Measurements from ENCODE around the gene FAF2.

Gene FAF2

GRCh38 chr5:176536902-176537553, 88.8 kb downstream of the FAF2 start, which contains the start of gene RNF44:
Gene RNF44, minus strand, starts transcription at chr5:176537402. Its CDS starts 4,930 bp downstream, at chr5:176532472.
- peak; percentile 97 to 98 for DNase-seq (ENCODE audit: low read depth in 2 of 2)
- H3K4me3 ChIP-seq (replicated peaks in 1 of 2; ENCODE audit: low read depth in 2 of 2, low read length in 2 of 2) = peak within 1 kb of the TSS; percentile 84 to 95
- TF ChIP-seq CTCF (IDR thresholded peaks at IDR 0.05; ENCODE audit: low read depth, low read length) = no peak

DNA sequence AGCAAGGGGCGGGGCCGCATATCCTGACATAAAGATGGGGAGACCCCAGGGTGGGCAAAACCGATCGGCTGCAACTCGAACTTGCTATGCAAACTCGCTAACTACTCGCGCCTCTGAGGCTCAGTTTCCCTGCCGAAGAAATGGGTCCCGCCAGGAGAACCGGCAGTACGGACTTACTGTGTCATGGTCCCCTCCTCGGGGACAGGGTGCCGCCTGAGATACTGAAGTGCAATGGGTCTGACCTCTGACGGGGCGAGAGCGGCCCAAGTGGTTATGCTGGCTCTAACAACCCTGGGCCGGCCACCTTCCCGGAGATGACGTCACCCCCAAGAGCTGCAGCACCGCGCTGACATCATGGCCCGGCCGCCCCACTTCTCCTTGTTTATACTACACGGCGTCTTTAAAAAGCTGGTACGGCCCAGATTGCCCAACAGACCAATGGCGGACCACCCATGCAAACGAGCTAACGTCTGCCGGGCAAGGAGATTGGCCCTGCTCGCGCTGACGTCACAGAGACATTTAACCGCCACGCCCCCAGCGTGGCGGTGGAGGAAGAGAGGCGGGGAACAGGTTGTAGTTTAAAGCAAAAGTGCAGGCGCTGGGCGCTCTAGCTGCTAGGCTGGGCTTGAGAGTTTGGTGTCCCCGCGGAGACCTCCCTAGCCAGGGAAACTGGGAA, 89.5 kb downstream of the FAF2 start:
- peak; percentile 100 for DNase-seq (ENCODE audit: low read depth in 2 of 2)
- H3K4me3 ChIP-seq (replicated peaks in 1 of 2; ENCODE audit: low read depth in 2 of 2, low read length in 2 of 2) = peak overlapping the region; percentile 84 to 95
- TF ChIP-seq CTCF (IDR thresholded peaks at IDR 0.05; ENCODE audit: low read depth, low read length) = no peak

GRCh38 chr5:176538230-176538988, 90.2 kb downstream of the FAF2 start:
- peak overlapping the region in 1 of 2 donors; percentile 48 for H3K4me3 ChIP-seq (replicated peaks in 1 of 2; ENCODE audit: low read depth in 2 of 2, low read length in 2 of 2)
- peak in 1 of 2 donors; percentile 43 for DNase-seq (ENCODE audit: low read depth in 2 of 2)
- TF ChIP-seq CTCF (IDR thresholded peaks at IDR 0.05; ENCODE audit: low read depth, low read length) = no peak

GRCh38 chr5:176538989-176539384, 90.8 kb downstream of the FAF2 start:
- TF ChIP-seq CTCF (IDR thresholded peaks at IDR 0.05; ENCODE audit: low read depth, low read length) = no peak
- DNase-seq (ENCODE audit: low read depth in 2 of 2) = no peak
- no peak overlapping the region for H3K4me3 ChIP-seq (replicated peaks in 1 of 2; ENCODE audit: low read depth in 2 of 2, low read length in 2 of 2)

- H3K4me3 ChIP-seq (replicated peaks in 1 of 2; ENCODE audit: low read depth in 2 of 2, low read length in 2 of 2) = no peak overlapping the region
- no peak for DNase-seq (ENCODE audit: low read depth in 2 of 2)
These were observed 92.3 kb downstream of the FAF2 start for GRCh38 chr5:176540476-176540899.

GRCh38 chr5:176540956-176541337, 92.8 kb downstream of the FAF2 start:
- no peak overlapping the region for H3K4me3 ChIP-seq (replicated peaks in 1 of 2; ENCODE audit: low read depth in 2 of 2, low read length in 2 of 2)
- no peak for TF ChIP-seq CTCF (IDR thresholded peaks at IDR 0.05; ENCODE audit: low read depth, low read length)
- no peak for DNase-seq (ENCODE audit: low read depth in 2 of 2)

More at GRCh38 chr5:176540476-176540899, 92.3 kb downstream of the FAF2 start:
- TF ChIP-seq CTCF (IDR thresholded peaks at IDR 0.05; ENCODE audit: low read depth, low read length) = no peak
